Measurements from ENCODE around the gene SEMA4D. TPM values are rescaled to one million over a fixed set of nuclear protein-coding genes. Genes with fewer than 3 reads are reported as not detected.

SEMA4D gene
- total RNA-seq, 1 donor, result 0.72 TPM

DNA sequence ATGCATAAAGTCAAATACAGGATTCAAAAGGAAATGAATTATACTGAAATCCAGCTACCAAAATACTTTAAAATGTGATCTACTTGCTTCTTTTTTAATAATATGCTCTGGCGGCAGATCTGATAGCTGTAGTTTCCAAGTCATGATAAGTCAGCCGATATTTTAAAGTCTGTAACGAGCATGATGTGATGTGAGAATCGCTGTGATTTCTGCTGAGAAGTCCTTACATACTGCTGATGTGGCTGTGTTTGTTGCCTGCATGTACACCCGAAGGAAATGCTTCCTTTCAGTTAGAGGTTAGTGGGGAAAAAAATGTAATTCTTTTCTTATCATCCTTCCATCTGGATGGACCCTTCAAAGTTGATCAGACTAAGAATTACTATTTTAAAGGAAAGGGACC lies 4.8 kb upstream of the SEMA4D start:
- Histone ChIP-seq H3K36me3 (ENCODE audit: insufficient read depth, low read length) (no peaks in the 10 kb centered on the region), H2AFZ (ENCODE audit: low read length) (no peak overlapping the region), H3K4me2 (ENCODE audit: insufficient read depth, low read length) (no peak overlapping the region), H3K4me1 (ENCODE audit: insufficient read depth, low read length) (no peaks in the 10 kb centered on the region), H3K9me3 (ENCODE audit: low read depth, low read length) (no peaks in the 10 kb centered on the region), H3K79me2 (ENCODE audit: insufficient read depth, low read length) (no peaks in the 10 kb centered on the region), H4K20me1 (ENCODE audit: insufficient read depth, low read length) (no peaks in the 10 kb centered on the region), H3K4me3 (ENCODE audit: insufficient read depth, low read length) (no peak overlapping the region), H3K27ac (ENCODE audit: low read depth, low read length) (no peak overlapping the region), H3K27me3 (ENCODE audit: insufficient read depth, low read length) (peaks cover 5% of the 10 kb centered on the region)
- TF ChIP-seq CTCF (IDR thresholded peaks at IDR 0.05; ENCODE audit: extremely low read depth, low read depth, low read length), result no peak
- no peak for DNase-seq (ENCODE audit: insufficient read length, low spot score, missing footprints)

DNA sequence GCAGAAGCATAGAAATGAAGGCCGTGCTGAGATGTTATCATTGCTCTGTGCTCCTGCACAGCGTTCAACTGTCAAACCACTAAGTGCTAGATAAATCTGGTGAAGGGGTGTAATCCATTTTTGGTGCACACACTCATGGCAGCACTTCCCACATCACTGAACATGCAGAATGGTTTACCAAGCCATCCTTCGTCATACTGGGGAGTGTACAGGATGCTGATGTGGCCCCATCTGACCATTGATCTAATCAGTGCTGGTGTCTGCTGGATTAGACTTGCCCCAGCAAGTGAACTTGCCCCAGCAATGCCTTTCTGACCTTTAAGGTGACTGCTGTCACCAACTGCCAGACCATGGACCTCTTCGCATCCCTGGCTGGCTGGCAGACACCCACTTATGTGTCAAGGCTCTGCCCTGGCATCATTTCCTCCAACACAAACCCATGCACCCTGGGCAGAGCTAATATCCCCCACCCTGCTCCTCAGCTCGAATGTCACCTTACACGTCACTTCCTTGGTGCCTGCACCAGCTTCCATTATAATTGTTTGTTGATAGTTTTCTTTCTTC lies 4.2 kb upstream of the SEMA4D start:
- no peak for TF ChIP-seq CTCF (IDR thresholded peaks at IDR 0.05; ENCODE audit: extremely low read depth, low read depth, low read length)

DNA sequence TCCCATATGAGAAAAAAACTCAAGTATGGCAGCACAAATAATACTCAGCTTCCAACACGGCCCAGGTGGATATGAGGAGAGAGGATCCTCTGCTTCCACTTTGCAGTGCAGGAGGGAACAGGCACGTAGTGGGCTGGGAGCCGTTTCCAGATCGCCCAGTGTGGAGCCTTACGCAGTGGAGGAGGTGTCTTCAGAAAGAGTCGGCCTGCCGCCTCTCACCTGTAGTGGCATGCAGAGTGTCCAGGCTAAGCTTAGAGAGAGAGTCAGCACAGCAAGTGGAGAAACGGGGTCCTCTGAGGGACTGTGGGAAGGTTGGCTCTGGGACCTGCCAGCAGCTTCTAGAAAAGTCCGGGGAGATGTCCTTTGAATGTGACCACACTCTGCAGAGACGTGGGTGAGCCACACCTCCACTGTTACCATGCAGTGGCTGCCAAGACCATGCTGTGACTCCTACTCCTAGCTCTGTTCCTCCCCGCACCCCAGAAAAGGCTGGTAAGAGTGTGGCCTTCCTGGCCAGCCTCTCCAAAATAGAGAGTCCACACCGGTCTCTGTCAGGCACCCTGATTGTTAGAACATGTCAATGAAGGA lies 3.5 kb upstream of the SEMA4D start:
- no peak for DNase-seq (ENCODE audit: insufficient read length, low spot score, missing footprints)
- Histone ChIP-seq H3K79me2 (ENCODE audit: insufficient read depth, low read length) (no peaks in the 10 kb centered on the region), H3K9me3 (ENCODE audit: low read depth, low read length) (no peaks in the 10 kb centered on the region)

More for the DNA sequence above, 4.2 kb upstream of the SEMA4D start:
- H4K20me1 ChIP-seq (ENCODE audit: insufficient read depth, low read length), result no peaks in the 10 kb centered on the region
- no peak overlapping the region for H2AFZ ChIP-seq (ENCODE audit: low read length)
- no peak overlapping the region for H3K4me3 ChIP-seq (ENCODE audit: insufficient read depth, low read length)
- H3K9me3 ChIP-seq (ENCODE audit: low read depth, low read length), result no peaks in the 10 kb centered on the region
- H3K4me2 ChIP-seq (ENCODE audit: insufficient read depth, low read length), result no peak overlapping the region
- no peaks in the 10 kb centered on the region for H3K4me1 ChIP-seq (ENCODE audit: insufficient read depth, low read length)
- H3K36me3 ChIP-seq (ENCODE audit: insufficient read depth, low read length), result no peaks in the 10 kb centered on the region
- H3K27me3 ChIP-seq (ENCODE audit: insufficient read depth, low read length), result peaks cover 5% of the 10 kb centered on the region
- no peak overlapping the region for H3K27ac ChIP-seq (ENCODE audit: low read depth, low read length)
- H3K79me2 ChIP-seq (ENCODE audit: insufficient read depth, low read length), result no peaks in the 10 kb centered on the region
- DNase-seq (ENCODE audit: insufficient read length, low spot score, missing footprints), result no peak

More for the DNA sequence above, 3.5 kb upstream of the SEMA4D start:
- TF ChIP-seq CTCF (IDR thresholded peaks at IDR 0.05; ENCODE audit: extremely low read depth, low read depth, low read length), result no peak
- Histone ChIP-seq H3K27ac (ENCODE audit: low read depth, low read length) (no peak overlapping the region), H3K36me3 (ENCODE audit: insufficient read depth, low read length) (no peaks in the 10 kb centered on the region), H3K4me3 (ENCODE audit: insufficient read depth, low read length) (no peak overlapping the region), H3K27me3 (ENCODE audit: insufficient read depth, low read length) (peaks cover 5% of the 10 kb centered on the region), H2AFZ (ENCODE audit: low read length) (no peak overlapping the region), H4K20me1 (ENCODE audit: insufficient read depth, low read length) (no peaks in the 10 kb centered on the region), H3K4me2 (ENCODE audit: insufficient read depth, low read length) (no peak overlapping the region), H3K4me1 (ENCODE audit: insufficient read depth, low read length) (no peaks in the 10 kb centered on the region)

Data from osteoblast (primary cell).